ENCODE measurements around the gene PTPRS. TPM values are rescaled to one million over a fixed set of nuclear protein-coding genes. Genes with fewer than 3 reads are reported as not detected.
A peak's percentile ranks its signal among the peaks of the same experiment; 100 is the strongest.

PTPRS gene
- total RNA-seq, 6 experiments from 2014 or later: 6.1 to 39.9 (median 22.1) TPM

GRCh38 chr19:5323475-5323811 lies 17.2 kb downstream of the PTPRS start:
- ATAC-seq (no peak), DNase-seq (no peak)
- Histone ChIP-seq H3K27ac (no peak overlapping the region), H3K36me3 (no peaks in the 10 kb centered on the region), H3K9me3 (no peaks in the 10 kb centered on the region), H3K27me3 (no peaks in the 10 kb centered on the region), H3K4me3 (no peak overlapping the region), H3K4me1 (no peaks in the 10 kb centered on the region)
- WGBS (ENCODE audit: insufficient coverage, low coverage, low lambda C conversion rate, missing lambda C conversion rate): 74% methylated on average over 5 of the region's 7 CpGs
- intact Hi-C loops (cut with DNase I): no loop called here
- TF ChIP-seq POLR2A (IDR thresholded peaks at IDR 0.05) (no peak), CTCF (IDR thresholded peaks at IDR 0.05) (no peak)

- no peak overlapping the region for H3K27ac ChIP-seq
- no peak overlapping the region for H3K4me3 ChIP-seq
- DNase-seq: no peak
- H3K27me3 ChIP-seq: no peaks in the 10 kb centered on the region
- WGBS (ENCODE audit: insufficient coverage, low coverage, low lambda C conversion rate, missing lambda C conversion rate): 43% methylated on average over 10 of the region's 34 CpGs
- no peaks in the 10 kb centered on the region for H3K36me3 ChIP-seq
- no peaks in the 10 kb centered on the region for H3K4me1 ChIP-seq
- intact Hi-C loops (cut with DNase I): no loop called here
- TF ChIP-seq CTCF (IDR thresholded peaks at IDR 0.05) (no peak), POLR2A (IDR thresholded peaks at IDR 0.05) (no peak)
- H3K9me3 ChIP-seq: no peaks in the 10 kb centered on the region
- ATAC-seq: peak in 2 of 4 donors; percentile 18 to 20
Observed at GRCh38 chr19:5321851-5322681, 18.5 kb downstream of the PTPRS start.

- Histone ChIP-seq H3K4me1 (no peaks in the 10 kb centered on the region), H3K27ac (no peak overlapping the region), H3K4me3 (no peak overlapping the region), H3K9me3 (no peaks in the 10 kb centered on the region), H3K36me3 (no peaks in the 10 kb centered on the region), H3K27me3 (no peaks in the 10 kb centered on the region)
- intact Hi-C loops (cut with DNase I): no loop called here
- no peak for TF ChIP-seq POLR2A (IDR thresholded peaks at IDR 0.05)
- no peak for TF ChIP-seq CTCF (IDR thresholded peaks at IDR 0.05)
- no peak for DNase-seq
- no peak for ATAC-seq
- 80% methylated on average over 6 of the region's 9 CpGs for WGBS (ENCODE audit: insufficient coverage, low coverage, low lambda C conversion rate, missing lambda C conversion rate)
Observed at GRCh38 chr19:5321066-5321642, 19.5 kb downstream of the PTPRS start.

- TF ChIP-seq CTCF (IDR thresholded peaks at IDR 0.05) (no peak), POLR2A (IDR thresholded peaks at IDR 0.05) (no peak)
Observed at GRCh38 chr19:5319516-5319915, 21.1 kb downstream of the PTPRS start.

More at GRCh38 chr19:5319516-5319915, 21.1 kb downstream of the PTPRS start:
- Histone ChIP-seq H3K36me3 (no peaks in the 10 kb centered on the region), H3K27me3 (no peaks in the 10 kb centered on the region), H3K9me3 (no peaks in the 10 kb centered on the region), H3K4me3 (no peak overlapping the region), H3K27ac (no peak overlapping the region), H3K4me1 (no peaks in the 10 kb centered on the region)
- 83% methylated on average over 9 of the region's 9 CpGs for WGBS (ENCODE audit: insufficient coverage, low coverage, low lambda C conversion rate, missing lambda C conversion rate)
- DNase-seq (no peak), ATAC-seq (no peak)
- intact Hi-C loops (cut with DNase I): no loop called here

Data from right lobe of liver (tissue), 6 donors.